Measurements from ENCODE around the gene CHD2.
"Not testable (repeated sequence)": the region's sequence is repeated elsewhere in the genome, so short reads cannot be mapped to it uniquely, and the experiment has no call there.

Gene CHD2

DNA sequence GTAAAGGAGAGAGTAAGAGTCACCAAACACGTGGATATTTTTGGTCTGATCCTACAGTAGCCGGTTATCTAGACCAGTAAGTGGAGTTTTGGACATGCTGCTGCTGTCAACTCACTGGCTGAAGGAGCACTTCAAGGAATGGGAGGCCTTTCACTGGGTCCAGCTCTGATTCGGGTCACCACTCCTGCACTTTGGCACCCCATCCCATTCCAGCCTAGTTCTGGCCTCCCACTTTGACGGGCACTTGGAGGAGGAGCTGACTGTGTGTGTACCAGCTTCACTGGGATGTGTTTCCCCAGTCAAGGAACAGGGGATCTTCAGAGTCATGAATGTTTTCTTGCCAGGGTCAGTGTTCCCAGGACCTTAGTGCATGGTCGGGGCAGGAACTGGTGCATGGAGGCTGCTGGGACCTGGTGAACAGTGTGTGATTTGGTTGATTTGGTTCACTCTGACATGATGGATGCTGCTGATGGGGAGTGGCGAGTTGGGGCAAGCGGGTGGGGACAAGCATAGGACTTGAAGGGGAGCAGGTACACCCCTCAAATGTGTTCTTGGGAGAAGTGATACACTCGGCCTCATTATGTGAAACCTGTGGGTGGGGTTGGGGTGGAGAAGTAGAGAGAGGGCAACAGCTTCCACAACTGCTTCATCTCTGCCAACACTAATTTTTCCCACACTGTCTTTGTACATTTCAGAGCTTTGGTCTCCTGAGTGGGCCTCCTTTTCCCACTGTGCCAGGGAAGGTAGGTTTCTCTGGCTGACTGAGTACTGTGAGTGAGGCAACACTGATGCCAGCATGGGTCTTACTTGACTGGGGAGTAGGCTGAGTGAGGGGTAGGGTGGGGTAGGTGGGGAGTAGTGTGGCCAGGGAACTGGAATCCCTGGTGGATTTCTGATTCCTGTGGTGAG is 124.8 kb downstream of the CHD2 start:
- DNase-seq = no peak

GRCh38 chr15:93025625-93025982 is 125.5 kb downstream of the CHD2 start:
- DNase-seq = no peak

GRCh38 chr15:93026380-93026817 is 126.3 kb downstream of the CHD2 start:
- DNase-seq = no peak

DNA sequence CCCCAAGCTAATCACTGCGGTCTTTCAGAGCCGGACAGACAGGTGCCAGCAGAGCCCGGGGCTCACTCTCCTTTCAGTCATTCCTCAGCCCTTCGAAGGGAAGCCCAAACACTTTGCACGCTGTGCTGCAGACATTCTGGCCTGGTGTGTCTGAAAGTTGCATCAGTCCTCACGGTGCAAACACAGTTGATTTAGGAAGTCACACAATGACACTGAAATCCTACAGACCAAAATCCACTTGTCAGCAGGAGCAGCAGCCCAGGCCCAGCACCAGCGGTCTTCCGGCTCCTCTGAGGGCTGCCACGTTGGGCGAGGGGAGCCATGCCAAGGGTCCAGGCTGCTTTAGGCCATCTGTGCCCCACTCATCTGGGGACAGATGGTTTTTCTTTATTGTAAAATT is 127.3 kb downstream of the CHD2 start:
- DNase-seq = no peak

DNA sequence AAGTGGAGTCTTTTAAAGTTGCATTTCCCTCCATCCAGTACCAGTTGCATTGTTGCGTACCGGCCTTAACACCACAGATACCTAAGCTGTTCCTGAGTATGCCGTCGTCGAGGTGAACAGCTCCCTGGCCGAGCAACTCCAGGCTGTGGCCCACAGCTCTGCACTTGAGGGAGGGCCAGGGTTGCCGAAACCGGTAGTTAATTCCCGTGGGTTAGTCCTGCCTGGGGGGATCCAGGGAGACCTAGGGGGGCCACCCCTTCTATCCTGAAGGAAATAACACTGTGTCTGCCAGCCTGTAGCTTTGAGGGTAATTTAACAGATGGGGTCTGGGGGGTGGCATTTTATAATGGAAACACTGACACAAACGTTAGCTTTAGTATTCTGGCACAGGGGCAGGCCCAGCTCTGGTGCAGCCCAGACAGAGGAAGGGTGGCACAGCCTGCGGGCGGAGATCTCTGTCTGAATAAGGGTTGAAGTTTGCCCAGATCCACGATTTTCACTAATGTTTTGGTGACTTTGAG is 128.0 kb downstream of the CHD2 start:
- no peak for DNase-seq

- DNase-seq = peak; percentile 24
Measured at GRCh38 chr15:93028632-93029213, 128.6 kb downstream of the CHD2 start.

- no peak for DNase-seq
Measured at GRCh38 chr15:93029214-93029835, 129.2 kb downstream of the CHD2 start.

DNA sequence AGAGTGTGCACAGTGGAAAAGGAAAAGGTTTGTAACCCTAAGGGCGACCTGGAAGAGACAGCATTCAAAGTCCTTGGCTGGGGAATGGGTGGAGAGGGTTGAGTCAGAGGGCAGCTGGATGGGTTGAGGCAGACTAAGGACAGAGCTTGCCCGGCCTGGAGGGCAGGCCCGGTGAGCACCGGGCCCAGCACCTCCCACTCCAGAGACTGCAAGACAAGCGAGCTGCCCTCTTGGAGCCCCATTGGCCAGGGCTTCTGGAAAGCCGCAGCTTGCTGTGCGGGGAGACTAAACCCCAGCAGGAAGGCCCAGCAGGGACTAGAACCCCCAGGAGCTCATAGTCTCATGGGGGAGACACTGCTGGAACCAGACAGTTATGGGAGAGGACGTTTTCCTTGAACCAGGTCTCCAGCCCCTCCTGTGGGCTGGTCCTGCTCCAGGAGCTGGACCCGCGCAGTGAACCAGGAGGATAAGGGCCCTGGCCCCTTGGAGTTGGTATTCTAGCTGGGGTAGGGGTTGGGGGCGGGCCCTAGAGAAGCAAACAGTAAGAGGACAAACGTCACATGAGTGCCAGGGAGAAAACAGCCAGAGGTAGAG is 129.8 kb downstream of the CHD2 start:
- DNase-seq = no peak

DNA sequence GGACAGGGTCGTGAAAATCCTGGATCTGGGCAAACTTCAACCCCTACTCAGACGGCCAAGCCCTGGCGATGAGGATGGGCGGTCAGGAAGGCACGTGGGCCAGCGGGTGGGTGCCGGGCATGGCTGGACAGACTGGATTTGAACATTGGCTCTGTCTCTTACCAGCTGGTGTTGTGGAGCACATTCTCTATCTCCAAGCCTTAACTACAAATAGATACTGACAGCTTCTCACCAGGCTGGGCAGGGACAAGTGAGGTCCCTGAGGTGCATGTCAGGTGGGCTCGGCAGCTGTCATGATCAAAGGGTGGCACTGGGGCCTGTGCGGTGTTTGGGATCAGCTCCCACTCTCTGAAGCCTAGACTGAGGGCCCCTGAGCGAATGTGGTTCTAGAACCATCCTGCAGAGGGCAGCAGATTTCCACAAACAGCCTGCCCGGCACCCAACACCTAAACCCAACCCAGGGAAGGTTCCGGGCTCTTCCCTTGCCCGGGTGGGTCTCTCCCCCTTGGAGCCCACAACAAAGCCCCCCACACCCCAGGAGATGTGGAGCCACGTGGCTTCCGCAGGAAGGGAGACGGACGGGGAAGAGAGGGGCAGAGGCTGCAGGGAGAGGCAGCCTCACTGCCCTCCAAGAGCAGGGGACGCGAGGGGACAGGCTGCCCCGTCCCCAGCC is 130.4 kb downstream of the CHD2 start:
- DNase-seq = no peak

GRCh38 chr15:93031103-93031464 is 131.0 kb downstream of the CHD2 start:
- DNase-seq = no peak

- not testable (repeated sequence) for DNase-seq
Measured at GRCh38 chr15:93031557-93032384, 131.6 kb downstream of the CHD2 start.

DNA sequence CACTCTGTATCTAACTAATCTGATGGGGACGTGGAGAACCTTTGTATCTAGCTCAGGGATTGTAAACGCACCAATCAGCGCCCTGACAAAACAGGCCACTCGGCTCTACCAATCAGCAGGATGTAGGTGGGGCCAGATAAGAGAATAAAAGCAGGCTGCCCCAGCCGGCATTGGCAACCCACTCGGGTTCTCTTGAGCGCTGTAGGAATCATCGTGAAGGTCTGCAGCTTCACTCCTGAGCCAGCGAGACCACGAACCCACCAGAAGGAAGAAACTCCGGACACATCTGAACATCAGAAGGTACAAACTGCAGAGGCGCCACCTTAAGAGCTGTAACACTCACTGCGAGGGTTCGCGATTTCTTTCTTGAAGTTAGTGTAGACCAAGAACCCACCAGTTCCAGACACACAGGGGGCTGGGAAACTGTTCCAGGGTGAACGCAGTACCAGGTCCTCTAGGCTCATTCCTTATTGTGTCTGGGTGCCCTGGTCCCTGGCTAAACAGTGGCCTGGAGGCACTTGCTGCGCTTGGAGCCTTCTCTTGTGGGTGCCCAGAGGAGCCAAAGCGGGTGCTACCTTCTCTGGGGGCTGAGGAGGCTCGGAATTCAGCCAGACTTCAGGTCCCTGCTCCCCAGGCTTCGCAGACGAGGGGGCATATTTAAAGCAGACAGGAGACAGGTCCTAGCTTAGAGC is 132.5 kb downstream of the CHD2 start:
- not testable (repeated sequence) for DNase-seq

GRCh38 chr15:93033434-93034045 is 133.4 kb downstream of the CHD2 start:
- DNase-seq = no peak

DNA sequence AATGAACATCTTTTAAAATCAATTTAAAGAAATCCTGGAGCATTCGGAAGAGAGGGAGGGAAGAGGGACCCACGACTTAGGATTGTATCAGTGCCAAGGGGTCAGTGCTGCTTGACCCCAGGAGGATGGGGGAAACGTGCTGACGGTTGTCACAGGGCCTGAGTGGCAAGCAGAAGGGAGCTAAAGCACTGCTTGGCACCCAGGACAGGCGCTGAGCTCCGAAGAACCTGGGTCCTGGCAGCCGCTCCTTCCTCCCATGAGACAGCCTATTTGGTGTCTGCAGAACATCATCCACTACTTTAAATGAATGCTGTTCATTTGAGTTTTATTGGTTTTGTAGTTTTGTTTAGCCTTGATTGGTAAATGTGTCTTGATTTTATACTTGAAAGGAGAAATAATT is 134.4 kb downstream of the CHD2 start:
- no peak for DNase-seq

- DNase-seq = no peak
Measured at GRCh38 chr15:93035092-93035915, 135.2 kb downstream of the CHD2 start.

DNA sequence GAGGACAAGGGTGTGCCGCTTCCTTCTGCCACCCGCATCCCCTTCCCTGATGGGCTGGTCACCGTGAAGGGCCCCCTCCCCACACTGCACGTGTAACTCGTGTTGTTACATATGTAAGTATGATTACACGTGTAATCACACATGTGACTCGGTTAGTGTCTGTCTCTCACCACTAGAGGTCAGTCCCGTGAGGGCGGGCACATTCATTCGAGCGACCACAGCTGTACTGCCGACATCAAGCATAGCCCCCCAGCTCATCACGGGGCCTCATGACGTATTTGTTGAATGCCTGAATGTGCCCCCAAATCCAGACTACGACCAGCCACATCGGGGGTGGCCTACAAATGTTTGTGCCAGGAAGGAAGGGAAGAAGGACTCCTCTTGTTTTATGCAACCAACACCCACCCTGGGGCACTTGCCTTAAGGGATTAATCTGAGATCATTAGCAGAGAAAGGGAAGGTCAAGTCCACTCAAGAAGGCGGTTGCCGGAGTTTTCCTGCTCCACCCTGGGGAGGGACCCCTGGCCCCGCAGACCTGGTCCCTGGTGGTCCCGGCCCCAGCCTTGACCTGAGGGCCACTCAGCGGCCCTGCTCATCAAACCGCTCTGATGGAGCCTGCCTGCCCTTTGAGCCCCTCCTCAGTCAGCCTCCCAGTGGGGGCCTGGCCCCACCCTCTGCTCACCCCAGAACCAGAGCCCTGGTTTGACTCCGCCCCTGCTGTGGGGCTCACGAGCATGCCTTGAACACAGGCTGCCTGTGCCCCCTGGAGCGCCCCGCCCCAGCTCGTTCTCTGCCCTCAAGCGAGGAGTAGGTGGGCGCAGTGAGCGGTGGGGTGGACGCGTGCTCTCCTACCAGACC is 136.1 kb downstream of the CHD2 start:
- no peak for DNase-seq

GRCh38 chr15:93036951-93037819 is 137.1 kb downstream of the CHD2 start:
- DNase-seq = no peak
